HG02798 (cell line): ENCODE results near the gene DNAJA3.
"Not testable (repeated sequence)": the region's sequence is repeated elsewhere in the genome, so short reads cannot be mapped to it uniquely, and the experiment has no call there.

Experiments
- ATAC-seq: cut with Tn5 transposase; IDR thresholded peaks from one replicate; pipeline ENCODE4 v1.9.1; 2021; ENCODE audit warnings: mild to moderate bottlenecking; ENCODE audit not compliant: unreplicated experiment, poor library complexity

The DNAJA3 gene

DNA sequence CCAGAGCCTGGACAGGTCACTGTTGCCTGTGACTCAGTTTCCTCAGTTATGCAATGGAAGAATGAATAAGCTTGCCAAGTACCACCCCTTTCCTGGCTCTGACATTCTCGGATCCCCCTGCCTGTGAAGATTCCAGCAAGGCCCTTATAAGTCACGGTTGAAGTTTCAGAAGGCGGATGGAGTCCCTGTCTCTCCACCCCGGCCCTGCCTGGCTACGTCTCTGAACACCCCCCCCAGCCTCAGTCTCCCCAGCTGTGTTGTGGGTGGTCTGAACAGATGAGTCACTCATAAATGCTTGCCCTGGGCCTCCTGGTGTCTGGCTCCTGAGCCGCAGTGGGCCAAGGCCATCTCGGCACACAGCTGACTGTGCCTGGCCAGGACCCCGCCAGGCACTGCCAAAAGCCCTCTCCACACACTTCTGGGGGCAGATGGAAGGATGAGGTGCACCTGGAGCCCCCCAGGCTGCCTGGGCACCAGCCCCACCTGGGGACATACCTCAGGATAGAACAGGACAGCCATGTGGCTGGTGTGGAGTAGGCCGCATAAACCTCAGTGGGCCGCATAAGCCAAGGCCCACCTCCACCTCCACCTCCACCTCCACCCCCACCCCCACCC, 38.6 kb upstream of the DNAJA3 start:
- no peak for ATAC-seq

DNA sequence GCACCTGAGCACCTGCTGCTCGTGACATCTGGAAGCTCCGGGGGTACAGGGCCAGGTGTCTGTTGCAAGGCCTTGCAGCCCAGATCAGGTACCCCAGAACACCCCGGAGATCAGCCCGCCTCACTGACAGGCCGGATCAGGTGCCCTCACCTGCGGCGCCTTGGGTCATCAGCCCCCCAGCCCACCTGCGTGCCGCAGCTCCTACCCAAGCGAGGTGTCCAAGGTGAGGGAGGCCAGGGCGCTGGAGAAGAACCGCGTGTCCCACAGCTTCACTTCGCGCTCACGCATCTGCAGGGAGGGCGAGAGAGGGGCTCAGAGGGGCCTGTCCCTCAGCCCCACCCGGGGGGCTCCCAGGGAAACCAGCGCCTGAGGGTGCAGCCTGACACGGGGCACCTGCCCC, 37.9 kb upstream of the DNAJA3 start:
- no peak for ATAC-seq

DNA sequence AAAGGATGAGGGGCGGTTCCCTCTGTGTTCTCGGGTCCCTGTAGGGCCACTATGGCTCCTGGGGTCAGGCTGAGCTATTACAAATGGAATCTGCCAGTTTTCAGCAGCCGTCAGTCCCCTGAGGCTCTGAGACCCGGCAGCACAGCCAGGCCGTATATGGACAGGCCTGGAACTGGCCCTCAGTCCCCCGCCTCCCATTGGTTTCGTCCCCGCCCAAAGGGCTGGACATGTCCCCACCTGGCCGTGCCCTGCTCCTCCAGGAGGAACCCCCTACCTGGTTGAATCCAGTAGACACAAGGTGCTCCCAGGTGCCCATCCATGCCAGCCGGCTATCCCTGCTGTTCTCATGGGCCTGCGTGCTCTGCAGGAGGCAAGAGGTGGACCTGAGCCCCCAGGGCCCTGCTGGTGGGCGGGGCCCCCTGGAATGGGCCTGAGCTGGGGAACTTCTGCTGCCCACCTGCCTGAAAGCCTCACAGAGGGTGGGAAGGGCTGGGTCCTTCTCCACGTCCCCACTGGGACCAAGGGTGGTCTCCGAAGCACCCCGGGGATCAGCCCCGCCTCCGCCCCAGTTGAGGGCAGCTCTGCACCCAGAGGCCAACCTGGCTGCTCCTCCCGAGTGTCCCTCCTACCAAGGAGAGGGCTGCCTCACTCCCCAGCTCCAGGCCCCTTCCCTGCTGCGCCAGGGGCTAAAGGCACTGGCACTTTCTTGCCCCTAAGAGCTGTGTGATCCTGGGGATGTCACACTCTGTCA, 37.2 kb upstream of the DNAJA3 start:
- ATAC-seq = no peak

DNA sequence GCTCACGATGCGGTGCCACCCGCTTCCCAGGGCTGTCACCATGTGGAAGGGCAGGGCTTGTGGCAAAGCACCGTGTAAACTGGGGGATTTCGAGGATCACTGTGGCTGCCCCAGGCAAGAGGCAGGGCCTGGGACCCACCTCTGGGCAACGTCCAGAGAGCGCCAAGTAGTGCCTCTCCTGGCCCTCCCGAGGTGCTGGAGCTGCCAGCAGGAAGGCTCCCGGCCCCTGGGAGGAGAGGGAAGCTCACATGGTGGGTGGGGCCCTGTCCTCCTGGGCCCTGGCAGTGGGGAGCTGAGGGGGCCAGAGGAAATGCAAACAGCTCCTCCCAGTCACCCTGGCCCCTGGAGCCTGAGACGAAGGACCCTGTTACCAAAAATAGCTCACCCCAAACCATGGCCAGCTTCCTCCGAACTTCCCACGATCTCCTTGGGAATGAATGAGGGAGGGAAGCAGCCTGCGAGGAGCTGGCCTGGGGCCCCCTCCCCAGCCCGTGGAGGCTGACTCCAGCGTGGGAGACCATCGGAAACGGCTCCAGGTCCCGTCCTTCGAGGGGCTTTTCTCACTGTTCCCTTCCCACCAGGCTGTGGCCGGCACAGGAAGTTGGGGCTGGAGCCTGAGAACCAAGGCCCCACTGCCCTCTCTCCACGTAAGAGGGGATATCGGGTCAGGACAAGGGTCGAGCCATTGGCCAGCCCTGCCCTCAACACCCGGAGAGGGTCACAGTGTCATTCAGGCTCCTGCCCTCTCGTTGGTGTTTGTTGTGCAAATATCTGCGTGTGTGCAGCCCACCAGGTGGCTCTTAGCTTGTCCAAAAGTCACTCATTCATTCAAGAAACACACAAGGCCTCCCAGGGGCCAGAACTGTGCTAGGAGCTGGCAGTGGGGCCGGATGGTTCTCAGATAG, 36.4 kb upstream of the DNAJA3 start:
- no peak for ATAC-seq

DNA sequence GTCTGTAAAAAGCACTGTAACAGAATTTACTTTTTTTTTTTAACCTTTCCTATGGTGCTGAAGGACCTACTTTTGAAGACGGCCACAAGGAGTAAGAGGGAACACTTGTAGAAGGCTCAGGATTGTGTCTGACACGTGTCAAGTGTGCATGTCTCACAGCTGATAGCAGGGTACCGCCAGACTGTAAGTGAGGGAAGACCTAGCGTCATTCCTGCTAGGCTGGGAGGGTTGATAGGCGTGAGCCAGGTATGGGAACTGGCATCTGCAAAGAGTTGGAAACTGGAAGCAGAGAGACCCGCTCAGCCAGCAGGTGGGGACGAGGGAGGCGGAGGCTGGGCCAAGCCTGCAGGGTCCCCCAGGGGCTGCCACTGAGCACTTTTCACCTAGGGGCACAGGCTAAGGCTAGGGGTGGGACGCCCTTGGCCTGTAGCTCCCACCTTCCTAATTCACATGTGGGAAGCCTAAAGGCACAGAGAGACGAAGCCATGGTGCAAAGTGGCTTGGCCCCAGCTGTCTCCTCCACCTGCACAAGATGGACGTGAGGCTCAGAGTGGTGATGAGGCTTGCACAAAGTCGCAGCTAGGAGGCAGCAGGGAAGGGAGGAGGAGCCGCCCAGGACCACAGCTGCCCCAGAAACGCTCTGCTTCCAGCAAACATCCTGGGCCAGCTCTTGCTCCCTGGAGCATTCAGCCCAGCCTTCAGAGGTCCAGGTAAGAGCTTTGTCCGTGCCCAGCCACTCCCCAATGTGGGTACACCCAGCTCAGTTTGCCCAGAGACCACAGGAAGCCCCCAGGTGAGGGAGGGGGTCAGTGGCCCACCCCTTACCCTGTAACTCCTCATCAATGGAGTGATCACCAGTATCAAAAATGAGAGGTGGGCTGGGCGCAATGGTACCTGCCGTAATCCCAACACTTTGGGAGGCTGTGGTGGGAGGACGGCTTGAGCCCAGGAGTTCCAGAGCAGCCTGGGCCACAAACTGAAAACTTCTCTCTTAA, 35.1 kb upstream of the DNAJA3 start:
- ATAC-seq = no peak

DNA sequence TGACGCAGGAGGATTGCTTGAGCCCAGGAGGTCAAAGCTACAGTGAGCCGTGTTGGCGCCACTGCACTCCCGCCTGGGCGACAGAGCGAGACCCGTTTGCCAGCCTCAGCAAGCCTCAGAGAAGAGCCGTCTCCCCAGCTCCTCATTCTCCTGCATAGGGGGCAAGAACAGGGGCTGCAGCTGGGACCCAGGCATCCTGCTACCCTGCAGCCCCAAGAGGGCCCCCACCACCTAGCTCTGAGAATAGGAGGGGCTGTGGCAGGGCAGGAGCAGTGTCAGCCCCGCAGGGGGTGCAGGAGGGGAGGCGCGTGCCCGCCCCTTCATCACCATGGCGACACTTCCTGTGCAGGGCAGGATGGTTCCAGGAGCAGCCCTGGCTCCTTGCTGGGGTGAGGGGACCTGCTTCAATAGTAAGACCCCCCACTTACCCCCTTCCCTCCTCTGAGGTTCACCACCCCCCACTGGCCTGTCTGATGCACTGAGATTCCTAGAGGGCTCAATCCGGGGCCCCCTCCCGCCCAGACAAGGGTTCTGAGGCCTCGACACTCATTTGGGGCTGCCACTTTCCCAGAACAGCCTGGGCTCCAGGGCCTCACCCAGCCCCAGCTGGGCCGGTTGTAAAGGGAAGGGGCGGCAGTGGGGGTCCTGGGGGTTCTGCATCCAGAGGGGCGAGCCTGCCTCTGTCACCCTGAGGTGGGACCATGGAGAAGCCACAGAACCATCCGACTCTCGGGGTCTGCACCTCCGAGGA, 33.9 kb upstream of the DNAJA3 start:
- no peak for ATAC-seq

DNA sequence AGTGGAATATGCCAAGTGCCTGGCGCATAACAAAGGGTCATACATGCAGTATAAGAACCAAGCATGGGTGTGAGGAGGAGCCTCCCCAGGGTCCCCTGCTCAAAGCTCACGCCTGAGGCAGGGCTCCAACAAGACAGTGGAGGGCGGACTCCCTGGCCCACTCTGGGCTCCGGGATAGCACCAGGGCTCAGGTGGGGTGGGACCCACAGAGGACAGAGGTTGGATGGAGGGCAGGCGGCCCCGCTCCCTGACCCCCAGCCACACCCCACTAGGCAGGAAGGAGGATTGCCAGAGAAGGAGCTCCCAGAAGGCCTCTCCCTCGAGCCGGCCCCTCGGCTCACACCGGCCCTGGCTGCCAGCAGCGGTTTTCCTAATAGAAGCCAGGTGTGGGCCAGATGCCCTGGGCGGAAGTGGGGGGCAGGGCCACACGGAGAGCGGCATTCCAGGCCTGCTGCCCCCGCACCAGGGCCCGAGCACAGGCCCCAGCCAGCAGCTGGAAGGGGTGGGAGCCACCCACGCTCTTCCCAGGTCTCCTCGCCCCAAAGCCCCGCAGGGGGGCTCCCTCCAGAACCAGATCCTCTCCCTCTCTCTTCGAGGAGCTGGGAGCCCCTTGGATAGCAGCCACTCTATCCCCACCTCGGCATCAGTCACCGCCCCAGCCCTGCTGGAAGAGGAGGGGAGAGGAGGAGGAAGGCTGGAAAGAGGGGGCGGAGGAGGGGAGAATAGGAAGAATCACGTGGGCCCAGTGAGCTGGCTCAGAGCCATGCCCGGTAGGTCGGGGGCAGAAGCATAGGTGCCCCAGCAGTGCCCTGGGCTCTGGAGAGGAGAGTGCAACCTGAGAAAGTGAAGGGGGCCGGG, 33.1 kb upstream of the DNAJA3 start:
- ATAC-seq = no peak

DNA sequence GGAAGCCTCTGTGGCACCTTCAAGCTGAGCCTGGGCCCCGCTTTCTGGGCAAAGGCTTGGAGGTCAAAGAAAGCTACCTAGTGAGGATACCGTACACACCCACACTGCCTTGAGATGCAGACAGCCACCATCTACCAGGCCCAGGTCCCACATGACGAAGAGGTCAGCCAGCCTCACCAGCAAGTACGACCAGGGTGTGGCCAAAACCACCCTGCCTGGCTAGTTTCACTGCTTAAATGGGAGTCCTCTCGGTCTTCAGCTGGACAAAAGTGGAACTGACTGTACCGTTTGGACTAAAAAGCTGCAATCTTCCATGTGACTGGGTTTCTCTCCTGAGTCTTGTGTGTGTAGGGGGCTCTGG, 32.4 kb upstream of the DNAJA3 start:
- no peak for ATAC-seq

DNA sequence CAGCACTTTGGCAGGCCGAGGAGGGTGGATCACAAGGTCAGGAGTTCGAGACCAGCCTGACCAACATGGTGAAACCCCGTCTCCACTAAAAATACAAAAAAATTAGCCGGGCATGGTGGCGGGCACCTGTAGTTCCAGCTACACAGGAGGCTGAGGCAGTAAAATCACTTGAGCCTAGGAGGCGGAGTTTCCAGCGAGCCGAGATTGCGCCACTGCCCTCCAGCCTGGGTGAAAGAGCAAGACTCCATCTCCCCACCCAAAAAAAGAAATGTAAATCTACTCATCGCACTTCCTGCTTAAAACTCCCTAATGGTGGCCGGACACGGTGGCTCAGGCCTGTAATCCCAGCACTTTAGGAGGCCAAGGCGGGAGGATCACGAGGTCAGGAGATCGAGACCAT, 31.8 kb upstream of the DNAJA3 start:
- not testable (repeated sequence) for ATAC-seq

DNA sequence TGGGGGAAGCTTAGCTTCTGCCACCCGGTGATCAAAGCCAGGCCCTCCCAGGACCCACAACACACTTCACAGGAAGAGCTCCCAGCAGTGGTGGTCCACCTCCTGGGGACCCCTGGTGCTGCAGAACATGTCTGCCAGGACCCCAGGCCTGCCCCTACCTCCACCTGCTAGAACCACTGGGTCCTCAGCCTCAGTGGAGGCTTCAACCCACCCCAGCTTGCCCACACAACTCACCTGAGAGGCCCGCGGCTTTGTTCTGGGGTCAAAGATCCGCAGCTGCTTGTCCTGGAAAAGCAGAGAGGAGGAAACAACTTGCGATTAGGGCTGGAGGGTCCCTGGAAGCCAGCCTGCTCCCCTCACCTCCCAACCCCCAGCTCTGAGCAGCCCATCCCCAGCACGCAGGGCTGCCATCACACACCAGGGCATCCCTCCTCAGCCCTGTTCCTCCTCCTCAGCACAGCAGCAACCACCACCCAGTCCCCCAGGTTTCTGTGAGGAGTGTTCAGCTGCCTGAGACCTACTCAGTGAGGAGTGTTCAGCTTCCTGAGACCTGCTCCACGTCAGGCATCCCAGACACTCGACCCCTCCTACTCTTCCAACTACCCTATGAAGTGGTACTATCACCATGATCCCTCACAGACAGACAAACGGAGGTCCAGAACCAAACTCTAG, 30.5 kb upstream of the DNAJA3 start:
- no peak for ATAC-seq

DNA sequence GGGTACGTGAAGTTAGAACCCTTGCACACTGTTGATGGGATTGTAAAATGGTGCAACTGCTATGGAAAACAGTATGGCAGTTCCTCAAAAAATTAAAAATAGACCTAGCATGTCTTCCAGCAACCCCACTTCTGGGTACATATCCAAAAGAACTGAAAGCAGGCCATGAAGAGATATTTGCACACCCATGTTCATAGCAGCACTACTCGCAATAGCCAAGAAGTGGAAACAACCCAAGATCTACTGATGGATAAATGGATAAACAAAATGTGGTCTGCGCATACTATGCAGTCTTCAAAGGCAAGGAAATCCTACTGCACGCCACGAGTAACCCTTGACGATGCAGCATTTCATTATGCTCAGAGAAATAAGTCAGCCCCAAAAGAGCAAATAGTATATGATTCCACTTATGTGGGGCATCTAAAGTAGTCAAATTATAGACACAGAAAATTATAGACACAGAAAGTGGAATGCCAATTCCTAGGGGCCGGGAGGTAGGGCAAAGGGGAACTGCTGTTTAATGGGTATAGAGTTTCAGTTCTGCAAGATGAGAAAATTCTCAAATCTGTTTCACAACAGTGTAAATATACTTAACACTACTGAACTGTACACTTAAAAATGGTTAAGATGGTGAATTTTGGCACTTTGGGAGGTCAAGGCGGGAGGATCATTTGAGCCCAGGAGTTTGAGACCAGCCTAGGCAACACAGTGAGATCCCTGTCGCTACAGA, 26.5 kb upstream of the DNAJA3 start:
- no peak for ATAC-seq

DNA sequence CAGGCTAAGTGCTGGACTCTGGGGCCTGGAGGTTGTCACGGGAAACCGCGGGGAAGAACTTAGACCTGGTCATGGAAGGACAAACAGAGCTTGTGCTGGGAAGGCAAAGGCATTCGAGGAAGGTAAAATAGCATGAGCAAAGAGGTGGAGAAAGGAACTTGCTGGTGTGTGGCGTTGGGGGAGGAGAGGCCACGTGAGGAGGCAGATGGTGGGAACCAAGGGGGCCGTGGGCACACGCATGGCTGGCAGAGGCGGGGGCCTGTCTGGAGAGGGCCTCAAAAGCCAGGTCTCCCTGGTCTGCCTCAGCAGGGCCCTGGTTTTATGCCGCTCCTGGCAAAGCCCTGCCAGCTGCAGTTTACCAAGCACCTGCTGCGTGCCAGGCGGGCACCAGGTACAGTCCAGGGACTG, 24.6 kb upstream of the DNAJA3 start:
- no peak for ATAC-seq

DNA sequence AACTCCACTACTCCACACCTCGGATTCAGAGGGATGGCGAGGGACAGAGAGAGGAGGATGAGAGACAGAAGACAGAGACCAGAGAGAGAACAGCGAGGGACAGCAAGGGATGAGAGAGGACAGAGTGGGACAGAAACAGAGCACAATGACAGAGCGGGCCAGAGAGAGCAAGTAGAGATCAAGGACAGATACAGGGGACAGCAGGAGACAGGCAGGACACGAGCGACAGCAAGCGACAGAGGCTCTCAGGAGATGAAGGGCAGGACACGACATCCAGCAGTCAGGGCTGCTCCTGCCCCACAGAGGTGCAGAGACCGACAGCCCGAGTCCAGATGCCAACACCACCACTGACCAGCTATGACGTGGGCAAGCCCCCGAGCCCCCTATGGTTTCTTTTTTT, 24.2 kb upstream of the DNAJA3 start:
- no peak for ATAC-seq

DNA sequence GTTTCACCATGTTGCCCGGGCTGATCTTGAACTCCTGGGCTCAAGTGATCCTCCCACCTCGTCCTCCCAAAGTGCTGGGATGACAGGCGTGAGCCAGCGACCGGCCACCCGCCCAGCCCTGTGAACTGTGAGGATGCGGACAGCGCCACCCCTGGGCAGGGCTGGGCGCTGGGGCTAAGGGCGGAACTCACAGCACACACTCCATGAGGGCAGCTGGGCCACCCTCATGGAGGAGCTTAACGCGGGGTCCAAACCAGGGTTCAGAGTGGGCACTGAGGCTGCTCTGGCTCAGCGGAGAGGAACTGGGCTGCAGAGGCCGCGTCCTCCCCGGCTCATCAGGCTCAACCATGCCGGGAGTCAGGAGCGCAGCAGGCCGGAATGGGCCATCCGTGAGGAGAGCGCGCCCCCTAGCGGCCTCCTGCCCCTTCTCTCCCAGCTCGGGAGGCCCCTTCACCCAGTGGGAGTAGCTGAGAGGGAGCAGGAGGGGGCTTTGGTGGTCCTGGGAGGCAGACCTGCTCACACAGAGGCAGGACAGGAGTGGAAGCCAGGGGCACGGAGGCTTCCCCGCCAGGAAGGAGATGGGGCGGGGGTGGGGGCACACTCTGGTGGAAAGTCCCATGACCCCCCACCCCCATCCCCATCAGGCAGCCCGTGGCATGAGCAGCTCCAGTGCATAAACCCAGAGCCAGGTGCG, 23.1 kb upstream of the DNAJA3 start:
- ATAC-seq = peak; percentile 57

DNA sequence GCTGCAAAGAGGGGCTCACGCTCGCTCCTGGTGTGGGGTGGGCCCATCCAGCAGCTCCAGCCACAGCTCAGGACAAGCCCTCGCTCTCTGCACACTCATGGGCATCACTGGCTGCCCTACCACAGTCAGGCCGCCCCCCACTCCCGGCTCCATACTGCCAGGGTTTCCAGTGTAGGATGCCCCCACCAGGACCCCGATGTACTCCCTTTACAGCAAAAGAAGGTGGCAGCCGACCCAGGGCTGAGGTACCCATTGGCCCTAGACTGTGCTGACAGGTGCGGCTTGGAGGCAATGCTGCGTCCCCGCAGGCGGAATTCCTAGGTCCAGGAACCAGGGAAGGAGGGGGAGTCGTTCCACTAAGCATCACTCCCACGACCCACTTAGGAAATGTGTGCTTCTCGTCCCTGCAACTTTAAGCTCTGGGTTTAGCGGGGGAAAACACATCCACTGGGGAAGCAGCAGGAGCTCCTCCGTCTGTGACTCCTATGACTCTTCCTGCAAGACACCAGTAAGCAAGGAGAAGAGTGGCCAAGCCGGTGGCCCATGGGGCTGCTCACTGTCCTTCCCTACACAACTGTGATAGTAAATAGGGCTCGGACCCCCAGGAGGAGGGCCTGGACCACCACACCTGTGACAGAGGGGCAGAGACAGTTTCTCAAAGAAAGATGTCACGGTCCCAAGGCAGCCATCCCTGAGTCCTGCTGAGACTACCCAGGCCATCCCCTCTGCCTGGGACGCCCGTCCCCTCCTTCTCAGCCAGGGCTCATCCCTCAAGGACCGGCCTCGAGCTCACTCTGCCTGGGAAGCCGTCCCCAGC, 22.3 kb upstream of the DNAJA3 start:
- no peak for ATAC-seq
